NCI-H1417 treated with DMSO at 0.1 percent for 48 hours (cell line): ENCODE measurements around the gene TCP11L1.
"Not testable (repeated sequence)": the region's sequence is repeated elsewhere in the genome, so short reads cannot be mapped to it uniquely, and the experiment has no call there.

Experiments
- DNase-seq: peaks from one replicate; lab custom pipeline; 2025; lab: John Stamatoyannopoulos, UW

Gene TCP11L1

DNA sequence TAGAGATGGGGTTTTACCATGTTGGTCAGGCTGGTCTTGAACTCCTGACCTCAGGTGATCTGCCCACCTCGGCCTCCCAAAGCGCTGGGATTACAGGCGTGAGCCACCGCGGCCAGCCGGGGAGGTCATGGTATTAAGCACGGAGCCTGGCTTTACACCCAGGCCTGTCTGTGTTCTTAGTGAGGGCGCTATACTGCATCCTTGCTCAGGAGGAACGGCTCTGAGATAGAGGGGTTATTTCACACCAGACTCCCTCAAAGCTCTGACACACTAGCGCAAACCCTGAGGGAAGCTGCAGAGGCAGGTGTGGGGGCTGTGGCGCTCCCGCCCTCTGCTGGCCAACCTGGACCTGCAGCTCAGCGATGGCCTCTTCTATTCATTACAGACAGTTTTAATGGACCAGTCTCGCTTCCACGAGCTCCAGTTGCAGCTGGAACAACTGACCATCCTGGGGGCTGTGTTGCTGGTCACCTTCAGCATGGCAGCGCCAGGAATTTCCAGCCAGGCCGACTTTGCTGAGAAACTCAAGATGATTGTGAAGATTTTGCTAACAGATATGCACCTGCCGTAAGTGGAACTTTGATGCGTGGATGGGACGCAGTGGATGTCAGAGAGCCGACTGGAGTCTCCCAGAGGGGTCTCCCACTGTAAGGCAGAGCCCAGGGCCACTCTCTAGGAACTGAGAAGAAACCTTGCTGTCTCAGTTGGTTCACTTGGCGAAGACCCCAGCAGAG, 26.2 kb downstream of the TCP11L1 start:
- DNase-seq: no peak

- DNase-seq: no peak
These were observed 27.9 kb downstream of the TCP11L1 start for GRCh38 chr11:33067294-33067693.

DNA sequence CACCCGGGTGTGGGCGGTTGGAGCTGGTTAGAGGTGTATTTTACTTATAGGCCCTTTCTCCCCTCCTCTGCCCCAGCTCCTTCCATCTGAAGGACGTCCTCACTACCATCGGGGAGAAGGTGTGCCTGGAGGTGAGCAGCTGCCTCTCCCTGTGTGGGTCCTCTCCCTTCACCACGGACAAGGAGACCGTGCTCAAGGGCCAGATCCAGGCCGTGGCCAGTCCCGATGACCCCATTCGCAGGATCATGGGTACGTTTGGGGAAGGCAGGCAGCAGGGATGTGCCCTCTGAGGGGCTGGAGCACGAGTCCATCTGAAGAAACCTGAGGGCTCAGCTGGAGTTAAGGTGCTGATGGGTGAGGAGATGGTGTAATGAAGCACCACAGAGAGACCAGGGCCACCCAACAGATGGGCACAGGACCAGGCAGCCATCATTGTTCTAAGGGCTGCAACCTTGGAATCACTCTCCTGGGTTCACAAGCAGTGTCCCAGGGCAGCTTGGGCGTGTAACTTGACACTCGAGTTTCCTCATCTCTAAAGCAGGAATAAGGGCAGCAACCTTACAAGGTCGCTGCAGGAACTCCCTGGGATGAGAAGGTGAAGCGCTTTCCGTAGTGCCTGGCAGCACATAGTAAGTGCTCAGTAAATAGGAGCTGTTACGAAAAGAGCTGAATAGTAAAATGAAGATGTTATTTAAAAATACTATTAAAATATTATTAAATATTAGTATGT, 29.4 kb downstream of the TCP11L1 start:
- no peak for DNase-seq

DNA sequence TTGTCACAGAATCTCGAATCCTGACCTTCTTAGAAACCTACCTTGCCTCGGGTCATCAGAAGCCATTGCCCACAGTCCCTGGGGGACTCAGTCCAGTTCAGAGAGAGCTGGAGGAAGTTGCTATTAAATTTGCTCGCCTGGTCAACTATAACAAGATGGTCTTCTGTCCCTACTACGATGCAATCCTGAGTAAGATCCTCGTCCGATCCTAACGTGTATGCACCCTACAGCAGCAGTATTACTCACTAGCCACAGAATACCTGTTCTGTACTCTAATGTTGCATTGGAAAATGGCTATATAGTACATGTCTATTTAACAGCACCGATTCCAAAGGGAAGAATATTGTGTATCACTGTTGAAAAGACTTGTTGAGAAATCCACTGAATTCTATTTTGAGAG, 33.1 kb downstream of the TCP11L1 start:
- no peak for DNase-seq

DNA sequence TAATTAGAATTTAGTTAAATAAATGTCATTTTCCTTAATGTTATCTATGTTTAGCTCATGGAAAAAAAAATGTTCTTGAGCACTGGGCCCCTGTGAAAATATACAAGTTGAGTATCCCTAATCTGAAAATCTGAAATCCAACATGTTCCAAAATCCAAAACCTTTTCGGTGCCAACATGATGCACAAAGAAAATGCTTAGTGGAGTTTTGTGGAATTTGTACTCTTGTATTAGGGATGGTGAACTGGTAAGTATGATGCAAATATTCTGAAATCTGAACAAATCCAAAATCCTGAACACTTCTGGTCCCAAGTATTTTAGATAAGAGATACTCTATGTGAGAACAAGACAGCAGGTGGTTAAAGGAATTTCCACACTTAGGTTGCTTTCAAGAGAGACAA, 44.5 kb downstream of the TCP11L1 start:
- DNase-seq: no peak

DNA sequence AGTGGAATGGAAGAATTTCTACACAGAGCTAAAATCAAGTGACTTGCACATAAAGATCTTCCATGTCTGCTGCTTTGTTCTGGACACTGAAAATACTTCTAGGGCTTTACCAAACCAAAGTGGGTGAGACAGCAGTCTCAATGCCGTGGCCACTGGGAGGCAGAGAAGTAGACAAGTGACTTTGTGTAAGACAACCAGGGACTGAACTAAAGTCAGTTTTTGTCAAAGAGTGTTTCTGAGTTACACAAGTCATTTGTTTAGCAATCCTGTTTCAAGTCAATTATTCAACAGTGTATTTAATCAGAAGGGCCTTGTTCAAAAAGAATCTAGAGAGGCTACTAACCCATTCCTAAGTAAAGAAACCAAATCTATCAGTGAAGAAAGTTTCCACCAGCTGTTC, 46.6 kb downstream of the TCP11L1 start:
- DNase-seq: no peak

- no peak for DNase-seq
These were observed 50.4 kb downstream of the TCP11L1 start for GRCh38 chr11:33089776-33090175.

GRCh38 chr11:33094157-33094556, 54.8 kb downstream of the TCP11L1 start:
- DNase-seq: no peak

- no peak for DNase-seq
These were observed 64.5 kb downstream of the TCP11L1 start for GRCh38 chr11:33103836-33104235.

GRCh38 chr11:33109294-33109895, 70.0 kb downstream of the TCP11L1 start:
- DNase-seq: no peak

DNA sequence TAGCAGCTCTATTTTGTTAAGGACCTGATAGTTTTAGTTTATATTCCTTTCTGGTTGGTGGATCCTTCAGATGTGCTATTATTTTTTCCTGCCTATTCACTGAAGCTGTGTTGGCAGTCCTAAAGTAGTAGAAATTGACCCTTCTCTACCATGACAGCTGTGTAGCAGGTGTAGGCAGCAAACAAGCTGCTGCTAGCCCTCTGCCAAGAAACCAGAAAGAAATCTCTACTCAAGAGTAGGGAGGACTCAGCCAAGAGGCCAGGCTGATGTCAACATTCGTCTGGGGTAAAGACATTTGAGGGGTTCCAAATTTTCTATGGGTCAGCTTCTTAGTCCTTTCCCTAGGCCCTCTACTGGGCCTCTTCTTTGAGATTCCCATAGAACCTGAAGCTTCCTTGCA, 70.7 kb downstream of the TCP11L1 start:
- DNase-seq: no peak

- DNase-seq: no peak
These were observed 77.2 kb downstream of the TCP11L1 start for GRCh38 chr11:33116535-33116934.

DNA sequence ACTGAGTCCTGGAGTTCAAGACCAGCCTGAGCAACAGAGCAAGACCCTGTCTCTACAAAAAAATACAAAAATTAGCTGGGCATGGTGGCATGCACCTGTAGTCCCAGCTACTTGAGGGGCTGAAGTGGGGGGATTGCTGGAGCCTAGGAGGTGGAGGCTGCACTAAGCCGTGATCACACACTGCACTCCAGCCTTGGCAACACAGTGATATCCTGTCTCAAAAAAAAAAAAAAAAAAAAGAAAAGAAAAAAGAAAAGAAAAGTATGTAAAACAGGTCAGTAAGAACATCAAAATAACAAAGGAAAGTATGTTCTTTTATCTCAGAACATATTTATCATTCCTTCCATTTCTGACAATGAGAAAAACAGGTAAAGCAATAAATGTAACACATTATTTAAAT, 83.3 kb downstream of the TCP11L1 start:
- DNase-seq: not testable (repeated sequence)
